H1 (cell line): ENCODE results near the gene RPUSD4. TPM values are rescaled to one million over a fixed set of nuclear protein-coding genes. Genes with fewer than 3 reads are reported as not detected.

Experiments used
- CTCF ChIA-PET: fragments of 300-600 bp; sonication (Branson Sonifier 250); formaldehyde crosslinking; loops from one replicate; lab custom pipeline; 2021; ENCODE audit not compliant: partially characterized antibody; lab: Charles Lee
- POLR2A ChIA-PET: fragments of 300-600 bp; sonication (Branson Sonifier 250); formaldehyde crosslinking; loops from one replicate; lab custom pipeline; 2021; ENCODE audit warnings: inconsistent platforms; ENCODE audit not compliant: partially characterized antibody; lab: Charles Lee
- DNase-seq, 2 experiments: peaks; one replicate each; pipeline versions ENCODE4 v3.0.0 to v3.0.0-alpha.2; 2010 to 2022; ENCODE audit warnings: low spot score in 2 of 2, low read depth in 1 of 2, mixed read lengths in 1 of 2
- FAIRE-seq: peaks from 2 replicates; lab custom pipeline; 2011; peaks lifted over from hg19 to GRCh38; lab: Jason Lieb, UNC
- H2AFZ ChIP-seq: 2 replicates; pipeline ENCODE4 v1.8.1; 2012; ENCODE audit warnings: low read length, inconsistent platforms
- H2AK5ac ChIP-seq: 2 replicates; pipeline ENCODE4 v1.6.1; 2013; ENCODE audit warnings: low read depth, low read length
- H2BK120ac ChIP-seq: replicated peaks from 2 replicates; pipeline ENCODE3; 2013; ENCODE audit warnings: low read depth, low read length, inconsistent platforms
- H2BK12ac ChIP-seq: 2 replicates; pipeline ENCODE4 v1.6.1; 2013; ENCODE audit warnings: low read depth, low read length
- H2BK15ac ChIP-seq: 2 replicates; pipeline ENCODE4 v1.6.1; 2013; ENCODE audit warnings: low read length
- H2BK20ac ChIP-seq: 2 replicates; pipeline ENCODE4 v1.6.1; 2013; ENCODE audit warnings: low read length
- H2BK5ac ChIP-seq: 2 replicates; pipeline ENCODE4 v1.6.1; 2013; ENCODE audit warnings: low read depth, low read length
- H3K14ac ChIP-seq: 2 replicates; pipeline ENCODE4 v1.6.1; 2013; ENCODE audit warnings: inconsistent platforms; ENCODE audit not compliant: insufficient read length
- H3K18ac ChIP-seq: 2 replicates; pipeline ENCODE4 v1.6.1; 2013; ENCODE audit warnings: low read length; ENCODE audit errors: extremely low read depth
- H3K23ac ChIP-seq: 2 replicates; pipeline ENCODE4 v1.6.1; 2013; ENCODE audit warnings: inconsistent platforms; ENCODE audit not compliant: insufficient read length
- H3K23me2 ChIP-seq: 2 replicates; pipeline ENCODE4 v1.6.1; 2013; ENCODE audit warnings: low read depth, low read length
- H3K27ac ChIP-seq: 2 replicates; pipeline ENCODE4 v1.6.1; 2011; ENCODE audit warnings: low read depth, low read length, inconsistent platforms
- H3K27me3 ChIP-seq, 4 experiments: replicated peaks in 1 of 4; 1 replicate in 1 of 4; 2 replicates in 3 of 4; pipeline versions ENCODE4 v1.6.1 to v1.8.1; 2011 to 2013; ENCODE audit warnings: low read length in 3 of 4, mild to moderate bottlenecking in 3 of 4, inconsistent platforms in 2 of 4, mixed read lengths in 2 of 4, moderate library complexity in 1 of 4; ENCODE audit not compliant: control insufficient read depth in 3 of 4, insufficient read depth in 3 of 4; ENCODE audit errors: extremely low read depth in 1 of 4
- H3K36me3 ChIP-seq, 4 experiments: 2 replicates each; pipeline versions ENCODE4 v1.6.1 to v1.8.1; 2011 to 2013; ENCODE audit warnings: mild to moderate bottlenecking in 4 of 4, low read length in 3 of 4, moderate library complexity in 2 of 4, control low read depth in 1 of 4, inconsistent platforms in 1 of 4; ENCODE audit not compliant: insufficient read depth in 4 of 4, control insufficient read depth in 2 of 4
- H3K4ac ChIP-seq: replicated peaks from 2 replicates; pipeline ENCODE3; 2013; ENCODE audit warnings: low read length, low read depth, mixed read lengths, inconsistent platforms; ENCODE audit not compliant: insufficient read length
- H3K4me1 ChIP-seq, 4 experiments: replicated peaks in 1 of 4; 1 replicate in 1 of 4; 2 replicates in 3 of 4; pipeline versions ENCODE4 v1.6.1 to v1.8.1; 2011 to 2013; ENCODE audit warnings: low read length in 3 of 4, inconsistent platforms in 2 of 4, mixed read lengths in 1 of 4; ENCODE audit not compliant: insufficient read depth in 4 of 4, control insufficient read depth in 3 of 4
- H3K4me2 ChIP-seq, 2 experiments: 2 replicates each; pipeline versions ENCODE4 v1.6.1 to v1.8.1; 2011 to 2013; ENCODE audit warnings: low read depth in 2 of 2, low read length in 2 of 2, control low read depth in 1 of 2, inconsistent platforms in 1 of 2, mild to moderate bottlenecking in 1 of 2; ENCODE audit not compliant: insufficient read depth in 1 of 2
- H3K4me3 ChIP-seq, 4 experiments: fragments of 200-600, 300-600 bp in 1 of 4; sonication (generic), shearing (Covaris generic), sonication (Bioruptor Twin) in 1 of 4; 2 replicates each; pipeline versions ENCODE4 v1.5.1 to v1.8.1; 2011 to 2016; ENCODE audit warnings: low read length in 4 of 4, low read depth in 3 of 4, control low read depth in 2 of 4, inconsistent platforms in 2 of 4, mild to moderate bottlenecking in 2 of 4, mixed read lengths in 1 of 4, moderate library complexity in 1 of 4; ENCODE audit not compliant: insufficient read depth in 2 of 4; ENCODE audit errors: extremely low read depth in 1 of 4
- H3K56ac ChIP-seq: replicated peaks from 2 replicates; pipeline ENCODE3; 2013; ENCODE audit warnings: low read depth, mild to moderate bottlenecking, mixed read lengths, low read length, inconsistent platforms; ENCODE audit not compliant: insufficient read length
- H3K79me1 ChIP-seq: 2 replicates; pipeline ENCODE4 v1.6.1; 2013; ENCODE audit warnings: low read depth, low read length, control low read depth
- H3K79me2 ChIP-seq, 2 experiments: 2 replicates each; pipeline versions ENCODE4 v1.6.1 to v1.8.1; 2012 to 2013; ENCODE audit warnings: low read length in 2 of 2, mild to moderate bottlenecking in 2 of 2, inconsistent platforms in 1 of 2; ENCODE audit not compliant: insufficient read depth in 2 of 2, control insufficient read depth in 1 of 2
- H3K9ac ChIP-seq, 4 experiments: replicated peaks in 1 of 4; 1 replicate in 1 of 4; 2 replicates in 3 of 4; pipeline versions ENCODE4 v1.6.1 to v1.8.1; 2011 to 2013; ENCODE audit warnings: low read depth in 3 of 4, low read length in 3 of 4, control low read depth in 2 of 4, mild to moderate bottlenecking in 2 of 4, moderate library complexity in 2 of 4, inconsistent platforms in 1 of 4; ENCODE audit errors: extremely low read depth in 1 of 4
- H3K9me3 ChIP-seq, 2 experiments: 2 replicates each; pipeline versions ENCODE4 v1.6.1 to v1.8.1; 2012 to 2013; ENCODE audit warnings: mild to moderate bottlenecking in 2 of 2, moderate library complexity in 2 of 2, control low read depth in 1 of 2, inconsistent platforms in 1 of 2, low read depth in 1 of 2, low read length in 1 of 2, mixed read lengths in 1 of 2; ENCODE audit not compliant: insufficient read depth in 2 of 2
- H4K20me1 ChIP-seq, 2 experiments: replicated peaks in 1 of 2; 2 replicates each; pipeline versions ENCODE3 to v1.8.1; 2011 to 2013; ENCODE audit warnings: inconsistent platforms in 2 of 2, low read length in 2 of 2, mild to moderate bottlenecking in 1 of 2; ENCODE audit not compliant: insufficient read depth in 2 of 2, control insufficient read depth in 1 of 2
- H4K5ac ChIP-seq: 2 replicates; pipeline ENCODE4 v1.6.1; 2013; ENCODE audit warnings: low read length, low read depth, mixed read lengths, inconsistent platforms; ENCODE audit not compliant: insufficient read length
- H4K8ac ChIP-seq: 2 replicates; pipeline ENCODE4 v1.8.0; 2013; ENCODE audit warnings: mild to moderate bottlenecking, moderate library complexity, low read length, inconsistent platforms; ENCODE audit not compliant: insufficient read depth; ENCODE audit errors: extremely low read depth
- H4K91ac ChIP-seq: replicated peaks from 2 replicates; pipeline ENCODE3; 2013; ENCODE audit warnings: low read length, mixed read lengths, inconsistent platforms; ENCODE audit not compliant: insufficient read length
- CBX8 ChIP-seq: fragments of 300-800, 300-1000 bp; sonication (generic); IDR thresholded peaks from 2 replicates; pipeline ENCODE4 v1.7.1; 2016; ENCODE audit warnings: low read depth, low read length, borderline replicate concordance
- CHD2 ChIP-seq: IDR thresholded peaks from 2 replicates; pipeline ENCODE4 v1.6.1; 2012; ENCODE audit warnings: low read length, improper control_type of control experiment
- GABPA ChIP-seq: IDR thresholded peaks from 2 replicates; pipeline ENCODE4 v1.6.1; 2011; ENCODE audit warnings: mild to moderate bottlenecking, low read length, moderate library complexity, borderline replicate concordance; ENCODE audit not compliant: insufficient read depth
- KDM4A ChIP-seq: IDR thresholded peaks from one replicate; pipeline ENCODE4 v1.7.1; 2012; ENCODE audit warnings: low read depth, mild to moderate bottlenecking, moderate library complexity, low read length, inconsistent platforms; ENCODE audit not compliant: severe bottlenecking
- KDM5A ChIP-seq: fragments of 200-600 bp; IDR thresholded peaks from 2 replicates; pipeline ENCODE4 v1.7.1; 2012; ENCODE audit warnings: mild to moderate bottlenecking, low read length, inconsistent platforms, mixed read lengths
- NRF1 ChIP-seq: IDR thresholded peaks from 2 replicates; pipeline ENCODE4 v1.6.1; 2011; ENCODE audit warnings: mild to moderate bottlenecking, low read depth, low read length, improper control_type of control experiment
- WGBS, 2 experiments: shearing (Covaris generic) in 1 of 2; methylation state at CpG; one replicate each; pipeline versions ENCODE4 v1.1.6 to v1.1.7; 2013 to 2015; ENCODE audit warnings: low lambda C conversion rate in 2 of 2, mixed read lengths in 2 of 2, inconsistent platforms in 1 of 2, low coverage in 1 of 2, missing lambda C conversion rate in 1 of 2; ENCODE audit not compliant: insufficient replicate concordance in 2 of 2, insufficient coverage in 1 of 2, insufficient read length in 1 of 2; ENCODE audit errors: extremely low coverage in 1 of 2, missing lambda C conversion rate in 1 of 2; 5-methylcytosine and 5-hydroxymethylcytosine counted together
- polyA plus RNA-seq, 7 experiments: library from polyadenylated mRNA; depleted of rRNA in 3 of 7; stranded (reverse) in 5 of 7; unstranded in 2 of 7; fragments of >200 nt in 5 of 7; fragments of 200-250 nt in 2 of 7; gene quantifications; 1 replicate in 5 of 7; 2 replicates in 1 of 7; 4 replicates in 1 of 7; pipeline versions ENCODE4 v1.2.1 to v1.2.3, GENCODE V29; 2011 to 2013; ENCODE audit warnings: missing spikeins in 2 of 7, mixed read lengths in 2 of 7
- total RNA-seq: library from RNA; stranded (reverse); fragmentation: NEBNext Ultra II Directional; extraction: Animal tissue kit (Norgen Biotek cat#: 25700); gene quantifications from 2 replicates; pipeline ENCODE4 v1.2.1, GENCODE V29; 2021

RPUSD4 gene
- total and polyA plus RNA-seq, 2 of the 8 experiments (the other 6 are each of a cell fraction or from before 2014, with no cell fraction given) = 36.1 to 50.7 TPM

GRCh38 chr11:126152152-126152551 lies 59.3 kb downstream of the RPUSD4 start:
- Histone ChIP-seq H4K5ac (no peak overlapping the region), H2BK20ac (no peak overlapping the region), H3K56ac (no peak overlapping the region), H3K79me2 (no peaks in the 10 kb centered on the region), H2AK5ac (no peak overlapping the region), H3K4ac (no peak overlapping the region), H2BK5ac (no peak overlapping the region), H2BK120ac (no peak overlapping the region), H2BK12ac (no peak overlapping the region), H3K4me1 (peaks cover 0 to 10% (median 7%) of the 10 kb centered on the region in 4 experiments; a peak in 6 of 7 replicates), H4K91ac (no peak overlapping the region), H3K9ac (no peak overlapping the region), H3K27me3 (no peaks in the 10 kb centered on the region), H3K23ac (no peak overlapping the region), H3K18ac (no peak overlapping the region), H3K27ac (no peak overlapping the region), H2AFZ (no peak overlapping the region), H4K20me1 (no peaks in the 10 kb centered on the region), H3K36me3 (no peaks in the 10 kb centered on the region), H4K8ac (no peak overlapping the region), H2BK15ac (no peak overlapping the region), H3K9me3 (no peaks in the 10 kb centered on the region; a peak in 1 of 4 replicates), H3K4me3 (no peak overlapping the region), H3K14ac (no peak overlapping the region), H3K23me2 (peaks cover 1% of the 10 kb centered on the region; the same call in 1 of the 2 replicates), H3K79me1 (no peaks in the 10 kb centered on the region; the same call in 1 of the 2 replicates), H3K4me2 (no peak overlapping the region)
- ChIA-PET CTCF (interaction anchor here (1.0 to 2.9 kb wide), 5 partner anchors 11 to 95 kb away, joined by 3 to 6 read pairs (median 4); no protein-coding TSS in a partner anchor), POLR2A (interaction anchor here (1.0 kb wide), 2 partner anchors 27 to 111 kb away, joined by 3 read pairs; no protein-coding TSS in a partner anchor)
- DNase-seq = no peak
- FAIRE-seq = no peak
- 90% methylated on average over 1 of the region's 1 CpG; no CpG with 5 or more reads in 1 of the 2 experiments for WGBS, 2 experiments
- TF ChIP-seq CHD2 = no peak
- TF ChIP-seq KDM4A = no peak
- TF ChIP-seq GABPA = no peak
- no peak for TF ChIP-seq KDM5A
- TF ChIP-seq CBX8 = no peak
- TF ChIP-seq NRF1 = no peak
